GM18517 (cell line): Measurements from ENCODE around the gene FLOT1.
"Not testable (repeated sequence)": the region's sequence is repeated elsewhere in the genome, so short reads cannot be mapped to it uniquely, and the experiment has no call there.

ENCODE experiments used
- ATAC-seq: cut with Tn5 transposase; IDR thresholded peaks from one replicate; pipeline ENCODE4 v1.9.1; 2021; ENCODE audit warnings: mild to moderate bottlenecking, moderate library complexity; ENCODE audit not compliant: unreplicated experiment

The FLOT1 gene

GRCh38 chr6:30723843-30724741, 18.4 kb downstream of the FLOT1 start:
- ATAC-seq = not testable (repeated sequence)

- not testable (repeated sequence) for ATAC-seq
Measured at GRCh38 chr6:30723159-30723842, 19.2 kb downstream of the FLOT1 start.

- ATAC-seq = peak; percentile 29
Measured at GRCh38 chr6:30722280-30723112, 20.0 kb downstream of the FLOT1 start.

GRCh38 chr6:30722025-30722279, 20.5 kb downstream of the FLOT1 start:
- not testable (repeated sequence) for ATAC-seq

GRCh38 chr6:30721198-30722024, 21.1 kb downstream of the FLOT1 start:
- no peak for ATAC-seq

GRCh38 chr6:30720738-30721197, 21.7 kb downstream of the FLOT1 start:
- no peak for ATAC-seq

- ATAC-seq = peak; percentile 38
Measured at GRCh38 chr6:30719791-30720737, 22.4 kb downstream of the FLOT1 start, which contains the start of gene TUBB. TSS of gene TUBB (plus strand) at chr6:30720352. CDS start at chr6:30720507, 155 bp downstream.

GRCh38 chr6:30719356-30719755, 23.1 kb downstream of the FLOT1 start:
- no peak for ATAC-seq

- not testable (repeated sequence) for ATAC-seq
Measured at GRCh38 chr6:30717845-30718720, 24.4 kb downstream of the FLOT1 start.

GRCh38 chr6:30717129-30717844, 25.2 kb downstream of the FLOT1 start, which contains the start of gene MDC1:
TSS of gene MDC1 (minus strand) at chr6:30717281. CDS start at chr6:30715175, 2,106 bp downstream.
- ATAC-seq = peak; percentile 68

- ATAC-seq = no peak
Measured at GRCh38 chr6:30716879-30717128, 25.7 kb downstream of the FLOT1 start.

GRCh38 chr6:30714263-30714662, 28.2 kb downstream of the FLOT1 start:
- no peak for ATAC-seq

GRCh38 chr6:30712441-30712945, 30.0 kb downstream of the FLOT1 start:
- no peak for ATAC-seq

- no peak for ATAC-seq
Measured at GRCh38 chr6:30711758-30712380, 30.6 kb downstream of the FLOT1 start.

- ATAC-seq = no peak
Measured at GRCh38 chr6:30709101-30709868, 33.2 kb downstream of the FLOT1 start.

- ATAC-seq = no peak
Measured at GRCh38 chr6:30707281-30707850, 35.1 kb downstream of the FLOT1 start.
